ENCODE measurements around the gene GEMIN4.
"Not testable (repeated sequence)": the region's sequence is repeated elsewhere in the genome, so short reads cannot be mapped to it uniquely, and the experiment has no call there.

GRCh38 chr17:789931-790873 is 38.1 kb upstream of the GEMIN4 start:
- not testable (repeated sequence) for TF ChIP-seq CTCF, POLR2A (IDR thresholded peaks at IDR 0.05)

Measured in uterus (tissue), 2 donors.